OCI-LY1 (cell line): Measurements from ENCODE around the gene COTL1.

ENCODE experiments used
- CTCF ChIP-seq: fragments of 200-600 bp; sonication (generic), shearing (Covaris generic); IDR thresholded peaks from 2 replicates; pipeline ENCODE4 v1.5.1; 2017; ENCODE audit warnings: mild to moderate bottlenecking, antibody characterized with exemption, low read length, moderate library complexity, mixed read lengths
- EZH2 ChIP-seq: fragments of 200-600 bp; sonication (generic), shearing (Covaris generic); IDR thresholded peaks from 2 replicates; pipeline ENCODE4 v1.8.0; 2017; ENCODE audit warnings: borderline replicate concordance, mixed run types, mild to moderate bottlenecking, antibody characterized with exemption, low read length, moderate library complexity, mixed read lengths

GRCh38 chr16:84579936-84580335 is 37.9 kb downstream of the COTL1 start:
- TF ChIP-seq CTCF (no peak), EZH2 (no peak)
